HG03457 (cell line): ENCODE measurements around the gene TGIF1.
"Not testable (repeated sequence)": the region's sequence is repeated elsewhere in the genome, so short reads cannot be mapped to it uniquely, and the experiment has no call there.

ENCODE experiments used
- ATAC-seq: cut with Tn5 transposase; IDR thresholded peaks from one replicate; pipeline ENCODE4 v1.9.1; 2021; ENCODE audit warnings: moderate number of reproducible peaks; ENCODE audit not compliant: unreplicated experiment

Gene TGIF1

DNA sequence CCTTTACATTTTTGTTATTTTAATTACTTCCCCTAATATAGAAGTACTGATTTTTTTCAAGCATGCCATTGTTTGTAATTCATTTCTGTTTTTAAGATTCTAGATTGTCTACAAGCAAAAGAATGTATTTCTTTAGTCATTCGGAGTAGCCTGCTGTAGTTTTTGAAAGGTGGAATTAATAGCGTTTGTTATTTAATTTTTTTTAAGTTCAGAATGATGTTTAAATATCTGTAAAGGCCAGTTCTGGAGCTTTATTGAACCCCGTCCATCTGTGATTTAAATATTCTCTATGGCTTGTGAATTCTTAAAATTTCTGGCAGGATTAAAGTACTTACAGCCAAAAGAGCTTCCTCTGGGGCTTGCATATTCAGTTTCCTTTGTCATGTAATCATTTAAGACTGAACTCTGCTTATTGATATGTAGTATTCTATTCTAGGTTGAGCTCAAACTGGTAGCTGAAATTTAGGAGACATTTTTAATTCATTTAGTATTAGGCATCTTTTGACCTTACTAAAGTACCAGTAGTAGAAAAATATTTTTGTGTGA is 5.2 kb downstream of the TGIF1 start:
- ATAC-seq, result no peak

DNA sequence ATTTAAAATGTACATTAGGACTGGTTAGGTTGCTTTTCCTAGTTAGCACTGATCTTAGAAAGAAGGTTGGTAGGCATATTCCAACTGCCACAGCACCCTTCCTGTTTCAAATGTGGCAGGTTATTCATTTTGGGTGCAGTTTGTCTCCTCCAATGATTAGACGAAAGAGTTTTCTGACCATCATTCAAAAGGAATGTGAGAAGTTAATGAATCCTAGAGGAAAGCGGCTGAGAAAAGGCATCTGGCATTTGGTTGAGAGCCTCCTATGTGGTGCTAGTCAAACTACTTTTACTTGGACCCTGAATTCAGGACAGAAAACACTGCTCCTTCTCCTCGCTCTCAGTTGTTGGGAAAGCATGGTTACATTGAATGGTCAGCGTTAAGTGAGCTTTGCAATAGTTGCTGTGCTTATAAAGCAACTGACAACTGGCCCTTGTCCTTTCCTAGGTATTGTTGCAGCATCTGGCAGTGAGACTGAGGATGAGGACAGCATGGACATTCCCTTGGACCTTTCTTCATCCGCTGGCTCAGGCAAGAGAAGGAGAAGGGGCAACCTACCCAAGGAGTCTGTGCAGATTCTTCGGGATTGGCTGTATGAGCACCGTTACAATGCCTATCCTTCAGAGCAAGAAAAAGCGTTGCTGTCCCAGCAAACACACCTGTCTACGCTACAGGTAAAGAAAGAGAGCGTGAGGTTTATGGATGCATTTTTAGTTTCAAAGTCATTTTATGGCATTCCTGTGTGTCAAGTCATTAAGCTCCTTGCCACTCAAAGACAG is 6.1 kb downstream of the TGIF1 start:
- no peak for ATAC-seq

DNA sequence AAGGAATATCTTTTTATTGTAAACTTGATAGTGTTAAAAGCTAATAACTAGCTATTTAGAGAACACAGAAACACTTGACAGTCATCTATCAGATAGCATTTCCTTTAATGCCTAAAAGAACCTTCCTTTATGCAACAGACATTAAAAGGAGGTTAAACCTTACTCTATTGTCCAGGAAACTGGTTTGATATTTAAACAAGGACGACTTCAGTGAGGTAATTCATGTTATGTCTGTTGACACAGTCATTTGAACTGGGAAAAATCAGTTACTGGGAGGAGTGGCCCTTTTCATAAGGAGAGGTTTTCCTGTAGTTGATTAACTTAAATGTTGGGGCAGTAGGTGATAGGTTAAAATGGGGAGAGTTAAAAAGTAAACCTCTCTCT is 6.7 kb downstream of the TGIF1 start:
- ATAC-seq, result no peak

DNA sequence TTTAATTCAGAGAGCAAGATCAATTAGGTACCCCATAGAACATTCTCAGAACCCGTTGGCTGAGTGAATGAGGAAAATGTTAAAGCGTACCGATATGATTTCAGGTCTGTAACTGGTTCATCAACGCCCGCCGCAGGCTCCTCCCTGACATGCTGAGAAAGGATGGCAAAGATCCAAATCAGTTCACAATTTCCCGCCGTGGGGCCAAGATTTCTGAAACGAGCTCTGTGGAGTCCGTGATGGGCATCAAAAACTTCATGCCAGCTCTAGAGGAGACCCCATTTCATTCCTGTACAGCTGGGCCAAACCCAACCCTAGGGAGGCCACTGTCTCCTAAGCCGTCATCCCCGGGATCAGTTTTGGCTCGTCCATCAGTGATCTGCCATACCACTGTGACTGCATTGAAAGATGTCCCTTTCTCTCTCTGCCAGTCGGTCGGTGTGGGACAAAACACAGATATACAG is 7.3 kb downstream of the TGIF1 start:
- ATAC-seq, result no peak

DNA sequence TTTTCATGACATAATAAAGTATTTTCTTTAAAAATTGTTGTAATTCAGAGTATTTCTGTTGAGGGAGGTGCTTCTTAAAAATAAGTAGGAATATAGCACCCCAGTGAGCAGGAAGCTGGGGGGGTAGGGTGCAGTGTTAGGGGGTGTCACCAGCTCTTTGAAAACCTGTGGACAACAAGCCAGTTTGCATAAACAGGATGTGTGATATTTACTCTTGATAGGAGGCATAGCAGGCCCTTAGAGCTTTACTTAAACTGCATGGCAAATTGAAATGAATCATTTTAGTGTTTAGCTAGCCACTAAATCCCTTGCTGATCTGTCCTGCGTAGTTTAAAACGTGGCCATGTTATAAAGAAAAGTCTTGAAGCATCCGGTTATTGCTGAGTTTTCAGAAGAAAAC is 8.4 kb downstream of the TGIF1 start:
- no peak for ATAC-seq

DNA sequence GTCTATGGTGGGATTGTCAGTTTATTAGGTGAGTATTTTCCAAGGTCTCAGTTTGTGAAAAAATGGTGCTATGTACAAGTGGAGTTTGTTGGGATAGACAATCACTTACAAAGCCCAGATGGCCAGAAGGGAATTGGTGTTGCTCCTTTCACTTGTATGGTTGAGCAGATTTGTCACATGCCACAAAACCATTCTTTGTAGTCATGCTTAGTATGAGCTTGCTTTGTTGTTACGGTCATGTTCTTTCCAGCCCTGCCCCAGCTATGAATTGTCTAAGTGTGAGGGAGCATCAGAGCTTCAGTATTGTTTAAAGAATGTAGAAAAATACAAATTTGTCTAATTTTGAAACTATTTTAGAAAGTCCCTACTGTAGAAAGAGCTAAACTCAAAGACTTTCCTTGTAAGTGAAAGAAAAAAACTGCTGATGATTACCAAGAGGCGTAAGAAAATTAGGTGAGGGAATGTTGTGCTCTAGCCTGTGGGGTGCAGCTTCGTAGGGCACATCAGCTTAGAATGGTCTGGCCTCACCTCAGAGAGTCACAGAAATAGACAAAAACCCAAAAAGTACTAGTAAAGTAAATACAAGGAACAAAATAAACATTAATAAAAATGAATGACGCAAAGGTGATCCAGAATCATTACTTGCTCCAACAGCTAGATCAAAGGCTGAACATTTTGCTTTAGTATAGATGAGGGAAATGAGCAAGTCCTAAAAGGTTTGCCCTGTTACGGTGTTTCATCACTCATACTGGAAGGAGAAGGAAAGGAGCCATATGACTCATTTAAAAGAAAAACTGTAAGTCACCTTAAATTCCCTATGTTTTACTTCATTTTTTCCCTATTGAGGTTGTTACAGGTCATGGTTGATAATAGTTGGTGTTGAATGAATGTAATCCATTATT is 9.2 kb downstream of the TGIF1 start:
- ATAC-seq, result no peak

DNA sequence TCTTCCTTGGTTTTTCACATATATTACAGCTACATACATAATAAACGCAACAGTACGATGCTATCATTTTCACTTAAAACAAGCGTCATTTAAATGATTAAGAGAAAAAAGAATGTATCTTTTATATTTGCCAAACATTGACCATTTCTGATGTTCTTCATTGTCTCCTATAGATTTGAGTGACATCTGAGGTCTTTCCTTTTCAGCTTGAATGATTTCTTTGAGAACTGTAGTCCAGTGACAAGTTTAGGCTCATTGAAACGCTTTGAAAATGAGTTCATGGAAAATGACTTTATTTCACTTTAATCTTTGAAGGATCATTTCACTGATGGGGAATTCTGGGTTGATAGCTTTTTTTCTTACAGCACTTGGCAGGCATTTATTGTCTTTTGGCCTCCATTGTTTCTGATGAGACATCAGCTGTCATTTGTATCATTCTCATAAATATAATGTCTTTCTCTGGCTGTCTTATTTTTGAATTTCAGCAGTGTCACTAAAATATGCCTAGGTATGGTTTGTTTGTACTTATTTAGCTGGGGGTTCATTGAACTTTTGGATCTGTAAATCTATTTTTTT is 10.9 kb downstream of the TGIF1 start:
- no peak for ATAC-seq

DNA sequence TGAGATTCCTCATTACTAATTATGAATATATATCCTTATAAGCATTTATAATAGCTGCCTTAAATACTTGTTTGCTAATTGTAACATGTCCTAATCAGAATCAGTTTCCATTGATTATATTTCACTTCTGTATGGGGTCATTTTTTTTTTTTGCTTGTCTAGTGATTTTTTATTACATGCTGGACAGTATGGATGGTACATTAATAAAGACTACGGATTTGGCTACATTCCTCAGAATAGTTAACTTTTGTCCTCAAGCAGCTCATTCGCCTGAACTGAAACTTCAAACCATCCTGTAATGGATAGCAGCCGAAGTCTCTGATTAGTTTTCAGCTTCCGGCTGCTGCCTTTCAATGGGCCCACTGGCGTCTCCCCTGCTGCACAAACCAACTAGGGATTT is 11.7 kb downstream of the TGIF1 start:
- no peak for ATAC-seq

DNA sequence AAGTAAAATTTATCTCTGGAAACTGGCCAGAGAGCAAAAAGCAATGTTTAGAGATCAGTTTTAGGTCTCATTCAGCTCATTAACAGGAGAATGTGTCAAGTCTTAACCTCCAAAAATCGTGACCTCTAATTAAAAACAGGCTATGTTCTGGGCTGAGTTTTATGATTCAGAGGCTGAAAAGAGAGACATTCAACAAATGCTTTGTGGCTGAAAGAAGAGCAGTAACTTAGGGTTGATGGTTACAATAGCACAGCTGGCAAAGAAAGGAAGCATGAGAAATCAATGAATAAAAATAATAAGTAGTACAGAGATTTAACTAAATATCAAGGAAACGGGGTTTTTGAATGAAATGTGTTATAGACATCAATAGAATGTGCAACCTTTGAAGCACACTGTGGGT is 13.1 kb downstream of the TGIF1 start:
- no peak for ATAC-seq

DNA sequence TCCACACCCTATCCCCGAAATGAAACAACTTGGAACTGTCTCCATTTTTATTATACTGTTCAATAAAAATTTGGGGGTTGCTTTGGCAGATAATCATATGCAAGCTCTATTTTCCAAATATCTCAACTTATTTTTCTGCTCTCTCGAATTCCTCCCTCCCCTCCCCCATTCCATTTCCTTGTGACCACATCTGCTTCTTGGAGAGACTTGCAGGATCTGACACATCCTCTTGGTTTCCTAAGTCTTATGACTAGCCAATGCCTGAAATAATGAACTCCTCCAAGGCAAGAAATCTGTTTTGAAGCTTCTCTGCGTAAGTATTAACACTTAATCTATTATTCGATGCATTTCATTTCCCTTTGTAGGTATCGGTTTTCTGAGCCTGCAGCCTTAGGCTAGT is 16.1 kb downstream of the TGIF1 start:
- no peak for ATAC-seq

DNA sequence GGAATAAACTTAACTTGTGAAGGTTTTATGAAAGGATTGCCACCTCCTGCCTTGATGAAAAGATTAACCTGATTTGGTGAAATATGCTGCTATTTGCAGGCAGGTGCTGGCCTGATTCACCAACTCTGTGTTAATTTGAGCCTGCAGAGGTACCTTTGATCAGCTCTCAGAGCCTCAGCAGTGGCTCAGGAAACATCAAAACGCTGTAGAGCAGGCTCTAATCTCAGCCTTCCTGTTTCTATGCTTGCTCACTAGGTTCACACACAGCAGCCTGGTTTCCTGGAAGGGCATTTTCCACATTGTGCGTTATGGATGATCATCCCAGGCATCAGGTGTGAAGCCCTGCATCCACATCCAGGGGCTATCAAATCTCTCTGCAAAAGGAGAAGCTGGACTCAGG is 16.9 kb downstream of the TGIF1 start:
- ATAC-seq, result no peak

DNA sequence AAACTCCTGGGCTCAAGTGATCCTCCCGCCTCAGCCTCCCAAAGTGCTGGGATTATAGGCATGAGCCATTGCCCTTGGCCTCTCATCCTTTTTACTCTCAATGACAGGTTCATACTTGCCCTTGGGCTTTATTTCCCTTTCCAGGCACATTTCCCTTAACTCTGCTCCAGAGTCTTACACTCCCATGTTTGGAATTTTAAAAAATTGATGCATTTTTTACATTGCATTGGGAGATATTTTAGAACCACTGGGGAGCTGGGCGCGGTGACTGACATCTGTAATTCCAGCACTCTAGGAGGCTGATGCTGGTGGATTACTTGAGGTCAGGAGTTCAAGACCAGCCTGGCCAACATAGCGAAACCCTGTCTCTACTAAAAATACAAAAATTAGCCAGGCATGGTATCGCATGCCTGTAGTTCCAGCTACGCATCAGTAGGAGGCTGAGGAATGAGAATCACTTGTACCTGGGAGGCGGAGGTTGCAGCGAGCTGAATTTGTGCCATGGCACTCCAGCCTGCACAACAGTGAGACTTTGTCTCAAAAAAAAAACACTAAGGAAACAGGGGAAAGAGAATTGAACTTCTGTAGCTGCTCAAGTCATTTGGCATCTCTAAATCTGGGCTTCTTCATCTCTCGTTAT is 18.2 kb downstream of the TGIF1 start:
- ATAC-seq, result no peak

DNA sequence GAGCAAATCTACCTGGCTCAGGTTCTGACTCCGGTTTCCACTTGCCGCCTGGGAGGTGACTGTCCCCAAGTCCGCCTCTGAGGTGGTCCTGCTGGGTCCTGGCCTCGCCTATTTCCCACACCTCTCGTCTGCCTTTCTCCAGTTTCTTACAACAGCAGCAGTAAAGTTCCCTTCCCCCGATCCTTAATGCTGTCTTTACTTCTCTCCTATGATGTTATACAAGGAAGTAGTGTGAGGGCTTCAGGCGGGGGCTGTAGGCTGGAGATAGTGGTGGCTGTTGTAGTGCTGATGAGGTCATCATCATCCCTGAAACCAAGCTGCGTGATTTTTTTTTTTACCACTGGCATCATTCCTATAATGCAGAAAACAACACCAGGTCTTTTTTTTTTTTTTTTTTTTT is 18.9 kb downstream of the TGIF1 start:
- ATAC-seq, result no peak

DNA sequence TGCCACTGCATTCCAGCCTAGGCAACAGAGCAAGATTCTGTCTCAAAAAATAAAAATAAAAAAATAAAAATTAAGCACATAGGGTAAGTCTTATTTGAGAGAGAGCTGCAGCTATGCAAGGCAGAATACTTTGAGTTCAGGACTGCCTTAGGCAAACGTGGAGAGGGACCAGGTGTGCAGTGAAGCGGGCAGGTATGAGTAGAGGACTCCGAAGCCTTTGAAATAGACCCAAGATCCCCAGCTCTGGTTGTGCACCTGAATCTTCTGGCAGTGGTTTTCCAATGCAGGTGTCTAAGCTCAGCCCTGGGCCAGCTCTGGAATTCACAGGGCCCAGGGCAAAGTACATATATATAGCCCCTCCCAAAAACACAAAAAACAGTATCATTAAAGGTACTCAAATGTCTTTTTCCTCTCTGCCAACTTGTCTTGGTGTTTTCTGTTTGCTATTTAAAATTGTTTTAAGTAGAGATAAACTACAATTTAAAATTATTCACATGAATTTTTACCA is 21.2 kb downstream of the TGIF1 start:
- no peak for ATAC-seq

DNA sequence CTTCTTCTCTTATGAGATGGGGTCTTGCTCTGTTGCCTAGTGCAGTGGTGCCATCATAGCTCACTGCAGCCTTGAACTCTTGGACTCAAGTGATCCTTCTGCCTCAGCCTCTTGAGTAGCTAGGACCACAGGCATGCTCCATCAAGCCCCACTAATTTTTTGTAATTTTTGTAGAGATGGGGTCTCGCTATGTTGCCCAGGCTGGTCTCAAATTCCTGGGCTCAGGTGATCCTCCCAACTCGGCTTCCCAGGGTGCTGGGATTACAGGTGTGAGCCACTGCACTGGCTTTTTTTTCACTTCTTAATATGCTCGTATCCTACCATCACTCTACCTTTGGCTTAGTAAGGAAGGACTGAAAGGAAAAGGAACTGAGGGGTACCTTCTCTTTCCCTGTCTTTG is 22.1 kb downstream of the TGIF1 start:
- not testable (repeated sequence) for ATAC-seq

DNA sequence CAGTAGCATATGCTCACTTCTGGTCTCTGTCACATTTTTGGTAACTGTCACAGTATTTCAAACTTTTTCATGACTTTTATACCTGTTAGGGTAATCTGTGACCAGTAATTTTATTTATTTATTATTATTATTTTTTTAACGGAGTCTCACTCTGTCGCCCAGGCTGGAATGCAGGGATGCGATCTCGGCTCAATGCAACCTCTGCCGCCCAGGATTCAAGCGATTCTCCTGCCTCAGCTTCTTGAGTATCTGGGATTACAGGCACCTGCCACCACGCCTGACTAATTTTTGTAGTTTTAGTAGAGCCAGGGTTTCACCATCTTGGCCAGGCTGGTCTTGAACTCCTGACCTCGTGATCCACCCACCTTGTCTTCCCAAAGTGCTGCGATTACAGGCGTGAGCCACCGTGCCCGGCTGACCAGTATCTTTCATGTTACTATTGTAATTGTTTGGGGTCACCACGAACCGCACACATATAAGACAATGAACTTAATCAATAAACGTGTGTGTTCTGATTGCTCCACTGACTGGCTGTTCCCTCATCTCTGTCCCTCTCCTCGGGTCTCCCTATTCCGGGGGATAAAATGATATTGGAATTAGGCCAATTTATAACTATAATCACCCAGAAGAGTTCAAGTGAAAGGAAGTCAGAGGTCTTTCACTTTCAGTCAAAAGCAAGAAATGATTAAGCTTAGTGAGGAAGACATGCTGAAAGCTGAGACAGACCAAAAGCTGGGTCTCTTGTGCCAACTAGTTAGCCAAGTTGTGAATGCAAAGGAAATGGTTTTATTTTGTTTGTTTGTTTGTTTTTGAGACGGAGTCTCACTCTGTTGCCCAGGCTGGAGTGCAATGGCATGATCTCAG is 22.9 kb downstream of the TGIF1 start:
- ATAC-seq, result no peak

DNA sequence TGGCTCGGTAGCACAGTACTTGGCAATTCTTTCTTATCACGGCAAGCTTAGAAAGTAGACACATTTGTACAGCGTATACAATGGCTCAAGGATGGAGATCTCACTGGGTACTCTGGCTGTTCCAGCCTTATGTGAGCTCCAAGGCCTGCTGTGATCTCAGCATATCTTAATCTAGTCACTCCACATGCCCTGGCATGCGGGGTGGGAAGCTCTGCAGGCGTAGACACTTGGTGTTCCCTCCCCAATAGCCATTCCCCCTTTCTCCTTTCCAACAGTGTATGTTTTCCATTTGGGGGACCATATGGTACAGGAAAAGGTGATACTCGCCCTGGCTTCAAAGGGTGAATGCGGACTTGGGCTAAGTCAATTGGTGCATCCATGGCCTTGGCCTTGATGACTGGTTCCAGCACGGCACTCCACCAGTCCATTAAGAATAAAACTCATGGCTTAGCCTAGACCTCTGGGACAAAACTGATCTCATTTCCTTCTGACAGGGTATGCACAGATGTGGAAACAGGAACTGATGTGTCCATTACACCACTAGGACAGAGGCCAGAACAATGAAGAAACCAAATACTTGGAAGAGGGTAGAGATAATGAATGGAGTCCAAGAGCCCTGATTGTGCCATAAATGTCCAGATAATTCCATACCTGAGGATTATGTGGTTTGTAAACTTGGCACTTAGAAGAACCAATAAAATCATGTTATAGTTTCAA is 28.4 kb downstream of the TGIF1 start:
- ATAC-seq, result no peak

DNA sequence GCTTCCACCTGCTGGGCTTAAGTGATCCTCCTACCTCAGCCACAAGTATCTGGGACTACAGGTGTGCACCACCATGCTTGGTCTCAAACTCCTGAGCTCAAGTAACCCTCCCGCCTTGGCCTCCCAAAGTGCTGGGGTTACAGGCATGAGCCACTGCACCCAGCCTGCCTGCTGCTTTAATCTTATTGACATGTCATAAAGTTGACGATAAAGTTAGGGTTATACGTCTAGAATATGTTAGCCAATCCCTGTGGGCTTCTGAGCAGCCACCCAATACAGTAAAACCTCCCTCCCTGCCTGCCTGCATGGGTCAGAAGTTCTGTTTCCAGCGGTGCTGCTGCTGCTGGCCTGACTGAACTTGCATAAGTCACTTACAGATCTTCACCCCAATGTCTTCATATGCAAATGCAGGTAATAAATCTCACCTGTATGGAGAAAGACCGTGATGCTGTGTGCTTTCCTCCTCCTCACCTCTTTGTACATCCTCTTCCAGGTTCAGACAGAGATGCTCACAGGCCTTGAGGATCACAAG is 30.1 kb downstream of the TGIF1 start:
- ATAC-seq, result no peak
